Measurements from ENCODE around the gene KLHDC2. TPM values are rescaled to one million over a fixed set of nuclear protein-coding genes. Genes with fewer than 3 reads are reported as not detected.

The KLHDC2 gene
- total and polyA plus RNA-seq, 7 donors, result 37.4 to 111 (median 80.9) TPM

GRCh38 chr14:49828640-49829039, 60.7 kb downstream of the KLHDC2 start:
- TF ChIP-seq POLR2AphosphoS5 (IDR thresholded peaks at IDR 0.05), result no peak
- intact Hi-C loops (cut with DNase I), result no loop called here

More at GRCh38 chr14:49828640-49829039, 60.7 kb downstream of the KLHDC2 start:
- Histone ChIP-seq H3K27ac (no peak overlapping the region), H3K27me3 (no peaks in the 10 kb centered on the region), H3K4me1 (no peaks in the 10 kb centered on the region), H3K9me3 (no peaks in the 10 kb centered on the region), H3K4me3 (no peak overlapping the region), H3K36me3 (peaks cover 22 to 100% (median 57%) of the 10 kb centered on the region in 4 donors)
- DNase-seq, result no peak
- WGBS, 2 donors, result 87 to 95% methylated on average over 2 of the region's 2 CpGs

Other genes with a start within 250 kb of the KLHDC2 start
- gene RPS29, start 181.8 kb upstream of the KLHDC2 start, total RNA-seq, result over 10,000 TPM in 2 of 4 donors, 1,000 to 10,000 TPM in 2; 3,416 to 22,215 (median 11,134) TPM
- gene RPS29, start 181.8 kb upstream of the KLHDC2 start, polyA plus RNA-seq, result 1,000 to 10,000 TPM; 2,343 to 9,810 (median 5,800) TPM
- gene LRR1, start 169.2 kb upstream of the KLHDC2 start, total RNA-seq, result 1 to 10 TPM; 6.8 to 9.7 (median 8.2) TPM
- 10 to 100 TPM; 19.2 to 21.3 (median 20.1) TPM for gene LRR1, start 169.2 kb upstream of the KLHDC2 start, polyA plus RNA-seq
- 100 to 1,000 TPM; 183 to 446 (median 295) TPM for gene RPL36AL, start 147.5 kb upstream of the KLHDC2 start, total RNA-seq
- gene RPL36AL, start 147.5 kb upstream of the KLHDC2 start, polyA plus RNA-seq, result 100 to 1,000 TPM; 527 to 799 (median 731) TPM
- 10 to 100 TPM; 17.7 to 18.8 (median 17.9) TPM for gene MGAT2, start 147.4 kb upstream of the KLHDC2 start, total RNA-seq
- gene MGAT2, start 147.4 kb upstream of the KLHDC2 start, polyA plus RNA-seq, result 10 to 100 TPM; 15.6 to 26.9 (median 20.3) TPM
- gene DNAAF2, start 132.9 kb upstream of the KLHDC2 start, total RNA-seq, result 10 to 100 TPM in 2 of 4 donors, 1 to 10 TPM in 2; 3.3 to 12.7 (median 10.6) TPM
- 10 to 100 TPM in 1 of 3 donors, 1 to 10 TPM in 2; 6.3 to 10.9 (median 9.6) TPM for gene DNAAF2, start 132.9 kb upstream of the KLHDC2 start, polyA plus RNA-seq
- gene POLE2, start 79.9 kb upstream of the KLHDC2 start, total RNA-seq, result 1 to 10 TPM in 3 of 4 donors, not detected in 1; 1.4 to 3.8 (median 2.0) TPM
- gene POLE2, start 79.9 kb upstream of the KLHDC2 start, polyA plus RNA-seq, result 1 to 10 TPM; 2.4 to 6.9 (median 5.5) TPM
- 10 to 100 TPM; 11.4 to 19.1 (median 13.6) TPM for gene KLHDC1, start 75.0 kb upstream of the KLHDC2 start, total RNA-seq
- 1 to 10 TPM in 2 of 3 donors, under 1 TPM in 1; 0.46 to 1.2 (median 1.1) TPM for gene KLHDC1, start 75.0 kb upstream of the KLHDC2 start, polyA plus RNA-seq
- 100 to 1,000 TPM in 1 of 4 donors, 10 to 100 TPM in 3; 73.7 to 121 (median 79.0) TPM for gene NEMF, start 84.6 kb downstream of the KLHDC2 start, total RNA-seq
- 10 to 100 TPM; 18.0 to 25.0 (median 21.6) TPM for gene NEMF, start 84.6 kb downstream of the KLHDC2 start, polyA plus RNA-seq
- 10 to 100 TPM; 33.8 to 45.6 (median 39.4) TPM for gene ARF6, start 124.9 kb downstream of the KLHDC2 start, total RNA-seq
- 100 to 1,000 TPM in 1 of 3 donors, 10 to 100 TPM in 2; 81.9 to 117 (median 90.7) TPM for gene ARF6, start 124.9 kb downstream of the KLHDC2 start, polyA plus RNA-seq

Measured in sigmoid colon (tissue), 7 donors.